Upper lobe of left lung (tissue), 6 donors: Measurements from ENCODE around the gene IFT43. TPM values are rescaled to one million over a fixed set of nuclear protein-coding genes. Genes with fewer than 3 reads are reported as not detected.

Experiments
- ATAC-seq, 2 donors: fragments of 200-7000 bp; cut with Tn5 transposase; one replicate each; pipeline ENCODE4 v1.9.1; 2022; ENCODE audit warnings: mild to moderate bottlenecking in 2 of 2, moderate library complexity in 2 of 2; ENCODE audit not compliant: low FRiP score in 2 of 2
- DNase-seq, 2 donors: peaks; one replicate each; pipeline ENCODE4 v3.0.0-alpha.2; 2019 to 2020
- H3K27ac ChIP-seq, 4 donors: fragments of 200-600 bp; sonication (generic); one replicate each; pipeline ENCODE4 v1.5.1; 2016 to 2019
- H3K27me3 ChIP-seq, 4 donors: fragments of 200-600 bp; sonication (generic); one replicate each; pipeline ENCODE4 v1.5.1; 2017 to 2019
- H3K36me3 ChIP-seq, 4 donors: fragments of 200-600 bp; sonication (generic); one replicate each; pipeline ENCODE4 v1.5.1; 2016 to 2019
- H3K4me1 ChIP-seq, 4 donors: fragments of 200-600 bp; sonication (generic); one replicate each; pipeline ENCODE4 v1.5.1; 2018 to 2019
- H3K4me3 ChIP-seq, 4 donors: fragments of 200-600 bp; sonication (generic); one replicate each; pipeline ENCODE4 v1.5.1; 2017 to 2019; ENCODE audit warnings: mild to moderate bottlenecking in 2 of 4, moderate library complexity in 1 of 4
- H3K9me3 ChIP-seq, 4 donors: fragments of 200-600 bp; sonication (generic); one replicate each; pipeline ENCODE4 v1.5.1; 2018 to 2019
- EP300 ChIP-seq, 4 donors: sonication (generic); formaldehyde crosslinking; IDR thresholded peaks; one replicate each; pipeline ENCODE4 v1.5.1; 2017; ENCODE audit warnings: antibody characterized with exemption in 4 of 4, control low read depth in 2 of 4
- POLR2A ChIP-seq, 4 donors: fragments of 450-650 bp; IDR thresholded peaks; one replicate each; pipeline ENCODE4 v1.5.1; 2016 to 2017; ENCODE audit warnings: antibody characterized with exemption in 4 of 4, mild to moderate bottlenecking in 2 of 4
- POLR2AphosphoS5 ChIP-seq, 2 donors: sonication (generic); formaldehyde crosslinking; IDR thresholded peaks; one replicate each; pipeline ENCODE4 v1.5.1; 2017; ENCODE audit warnings: antibody characterized with exemption in 2 of 2
- WGBS, 2 donors: methylation state at CpG; one replicate each; pipeline ENCODE4 v1.1.5; 2017 to 2018; 5-methylcytosine and 5-hydroxymethylcytosine counted together
- total RNA-seq, 6 donors: library from RNA; depleted of rRNA in 4 of 6; stranded (reverse); fragments of >200 nt in 4 of 6; gene quantifications; one replicate each; pipeline versions ENCODE4 v1.1.0 to v1.2.1, GENCODE V29; 2016 to 2021
- TF ChIP-seq, protein P1 (sequence below), 6 experiments: fragments of 450-650 bp in 4 of 6; fragments of 200-600 bp in 2 of 6; sonication (generic) in 2 of 6; IDR thresholded peaks; one replicate each; pipeline ENCODE4 v1.5.1; 2016 to 2019; ENCODE audit warnings: antibody characterized with exemption in 6 of 6
- donor health status: DM: no; HTN: no; CAD: no; lungs with moderate emphysema.
- donor health status: DM: no; HTN: yes; CAD: no; lungs with severe emphysema.

The IFT43 gene
- total RNA-seq, 6 donors from 2014 or later: 16.0 to 44.4 (median 34.9) TPM

DNA sequence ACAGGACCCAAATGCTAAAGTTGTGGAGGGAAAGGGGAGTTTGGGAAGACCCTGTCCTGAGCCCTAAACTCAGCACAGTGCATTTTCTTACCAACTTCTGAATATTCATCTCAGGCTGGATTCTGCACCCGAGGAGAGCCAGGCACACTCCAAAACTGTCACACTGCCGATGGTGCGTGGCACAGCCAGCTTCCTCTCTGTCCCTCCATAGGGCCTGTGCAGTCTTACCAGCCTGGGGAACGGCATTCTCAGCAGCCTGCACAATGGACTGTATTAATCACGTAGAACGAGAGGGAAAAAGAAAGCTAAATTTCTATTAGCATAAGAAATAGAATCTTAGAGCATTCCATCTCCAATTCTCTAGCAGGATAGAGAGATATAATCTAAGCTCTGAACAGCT lies 94.9 kb downstream of the IFT43 start:
- Histone ChIP-seq H3K27me3 (no peaks in the 10 kb centered on the region), H3K9me3 (no peaks in the 10 kb centered on the region), H3K4me1 (no peaks in the 10 kb centered on the region), H3K4me3 (no peak overlapping the region), H3K36me3 (peaks cover 0 to 8% (median 6%) of the 10 kb centered on the region in 4 donors), H3K27ac (no peak overlapping the region)
- TF ChIP-seq, protein P1, sequence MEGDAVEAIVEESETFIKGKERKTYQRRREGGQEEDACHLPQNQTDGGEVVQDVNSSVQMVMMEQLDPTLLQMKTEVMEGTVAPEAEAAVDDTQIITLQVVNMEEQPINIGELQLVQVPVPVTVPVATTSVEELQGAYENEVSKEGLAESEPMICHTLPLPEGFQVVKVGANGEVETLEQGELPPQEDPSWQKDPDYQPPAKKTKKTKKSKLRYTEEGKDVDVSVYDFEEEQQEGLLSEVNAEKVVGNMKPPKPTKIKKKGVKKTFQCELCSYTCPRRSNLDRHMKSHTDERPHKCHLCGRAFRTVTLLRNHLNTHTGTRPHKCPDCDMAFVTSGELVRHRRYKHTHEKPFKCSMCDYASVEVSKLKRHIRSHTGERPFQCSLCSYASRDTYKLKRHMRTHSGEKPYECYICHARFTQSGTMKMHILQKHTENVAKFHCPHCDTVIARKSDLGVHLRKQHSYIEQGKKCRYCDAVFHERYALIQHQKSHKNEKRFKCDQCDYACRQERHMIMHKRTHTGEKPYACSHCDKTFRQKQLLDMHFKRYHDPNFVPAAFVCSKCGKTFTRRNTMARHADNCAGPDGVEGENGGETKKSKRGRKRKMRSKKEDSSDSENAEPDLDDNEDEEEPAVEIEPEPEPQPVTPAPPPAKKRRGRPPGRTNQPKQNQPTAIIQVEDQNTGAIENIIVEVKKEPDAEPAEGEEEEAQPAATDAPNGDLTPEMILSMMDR (IDR thresholded peaks at IDR 0.05): no peak
- no peak for TF ChIP-seq POLR2A (IDR thresholded peaks at IDR 0.05)
- TF ChIP-seq POLR2AphosphoS5 (IDR thresholded peaks at IDR 0.05): no peak
- TF ChIP-seq EP300 (IDR thresholded peaks at IDR 0.05): no peak
- ATAC-seq (no peak), DNase-seq (no peak)
- WGBS, 2 donors: 80% methylated on average over 6 of the region's 6 CpGs

- H3K4me3 ChIP-seq: no peak overlapping the region
- ATAC-seq: peak in 1 of 2 donors; percentile 58
- H3K9me3 ChIP-seq: no peaks in the 10 kb centered on the region
- no peak overlapping the region for H3K27ac ChIP-seq
- H3K36me3 ChIP-seq: peaks cover 0 to 8% (median 6%) of the 10 kb centered on the region in 4 donors
- DNase-seq: no peak
- H3K27me3 ChIP-seq: no peaks in the 10 kb centered on the region
- H3K4me1 ChIP-seq: no peaks in the 10 kb centered on the region
- no peak for TF ChIP-seq POLR2A (IDR thresholded peaks at IDR 0.05)
- TF ChIP-seq POLR2AphosphoS5 (IDR thresholded peaks at IDR 0.05): no peak
- TF ChIP-seq EP300 (IDR thresholded peaks at IDR 0.05): no peak
- TF ChIP-seq, protein P1 (IDR thresholded peaks at IDR 0.05): no peak
- WGBS, 2 donors: 92 to 96% methylated on average over 7 of the region's 7 CpGs
These were observed 96.1 kb downstream of the IFT43 start for GRCh38 chr14:76081642-76082041.

GRCh38 chr14:76083796-76084765 lies 98.5 kb downstream of the IFT43 start:
- DNase-seq (no peak), ATAC-seq (no peak)
- Histone ChIP-seq H3K9me3 (no peaks in the 10 kb centered on the region), H3K36me3 (peaks cover 0 to 8% (median 6%) of the 10 kb centered on the region in 4 donors), H3K27ac (no peak overlapping the region), H3K4me3 (no peak overlapping the region), H3K27me3 (no peaks in the 10 kb centered on the region), H3K4me1 (no peaks in the 10 kb centered on the region)
- TF ChIP-seq POLR2AphosphoS5 (IDR thresholded peaks at IDR 0.05): no peak
- no peak for TF ChIP-seq POLR2A (IDR thresholded peaks at IDR 0.05)
- TF ChIP-seq, protein P1 (IDR thresholded peaks at IDR 0.05): no peak
- TF ChIP-seq EP300 (IDR thresholded peaks at IDR 0.05): no peak
- 87 to 89% methylated on average over 21 to 25 of the region's 25 CpGs for WGBS, 2 donors

DNA sequence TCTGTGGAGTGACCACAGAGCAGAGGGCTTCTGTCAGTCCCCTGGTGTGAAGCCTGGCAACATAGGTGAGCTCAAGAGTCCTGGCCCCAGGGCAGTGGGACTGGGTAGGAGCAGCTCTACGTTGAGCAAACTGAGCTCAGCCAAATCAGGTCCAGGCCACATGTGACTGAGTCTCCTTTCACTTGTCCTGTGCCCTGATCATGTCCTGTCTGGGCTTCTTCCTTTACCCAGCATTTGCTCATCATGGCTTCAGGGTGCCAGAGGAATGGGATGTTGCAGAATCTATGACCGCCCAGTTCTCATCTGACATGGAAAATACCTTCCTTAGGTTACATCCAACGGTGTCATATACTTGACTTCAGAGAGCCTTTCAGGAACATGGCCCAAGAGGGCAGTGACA lies 99.8 kb downstream of the IFT43 start:
- Histone ChIP-seq H3K4me1 (no peaks in the 10 kb centered on the region), H3K27ac (no peak overlapping the region)

More for the DNA sequence above, 99.8 kb downstream of the IFT43 start:
- no peaks in the 10 kb centered on the region for H3K27me3 ChIP-seq
- no peaks in the 10 kb centered on the region for H3K9me3 ChIP-seq
- peaks cover 0 to 8% (median 6%) of the 10 kb centered on the region in 4 donors for H3K36me3 ChIP-seq
- 89 to 97% methylated on average over 3 of the region's 3 CpGs for WGBS, 2 donors
- DNase-seq (no peak), ATAC-seq (no peak)
- no peak for TF ChIP-seq POLR2A (IDR thresholded peaks at IDR 0.05)
- TF ChIP-seq EP300 (IDR thresholded peaks at IDR 0.05): no peak
- TF ChIP-seq, protein P1 (IDR thresholded peaks at IDR 0.05): no peak
- TF ChIP-seq POLR2AphosphoS5 (IDR thresholded peaks at IDR 0.05): no peak
- H3K4me3 ChIP-seq: no peak overlapping the region
